ENCODE measurements around the gene CEBPZ. TPM values are rescaled to one million over a fixed set of nuclear protein-coding genes. Genes with fewer than 3 reads are reported as not detected.

Gene CEBPZ
- total and polyA plus RNA-seq, 2 of the 13 experiments (the other 11 are each of a cell fraction or from before 2014, with no cell fraction given) = 14.4 to 117 TPM

GRCh38 chr2:37196320-37197195, 34.8 kb downstream of the CEBPZ start, which contains the start of gene CEBPZOS (continued):
- TF ChIP-seq CEBPG (CRISPR knock-in tag; IDR thresholded peaks at IDR 0.05) (peak; percentile 43), SRY (CRISPR knock-in tag; IDR thresholded peaks at IDR 0.05) (peak; percentile 98), ATF4 (CRISPR knock-in tag; IDR thresholded peaks at IDR 0.05) (no peak), HNRNPLL (IDR thresholded peaks at IDR 0.05; ENCODE audit: low read depth, low read length, poor library complexity, severe bottlenecking) (peak; percentile 92), ZKSCAN5 (CRISPR knock-in tag; IDR thresholded peaks at IDR 0.05) (no peak), TFE3 (CRISPR knock-in tag; IDR thresholded peaks at IDR 0.05) (peak; percentile 75; the same call in 1 of the 2 replicates), TGIF2 (CRISPR knock-in tag; IDR thresholded peaks at IDR 0.05) (no peak; the same call in 1 of the 2 replicates), MXI1 (IDR thresholded peaks at IDR 0.05; ENCODE audit: borderline replicate concordance, low read depth, low read length) (peak; percentile 69; the same call in 1 of the 3 replicates), ZNF616 (CRISPR knock-in tag; IDR thresholded peaks at IDR 0.05; ENCODE audit: low read depth) (peak; percentile 92; the same call in 1 of the 2 replicates), RXRA (CRISPR knock-in tag; IDR thresholded peaks at IDR 0.05) (peak; percentile 79; the same call in 1 of the 2 replicates), TBX2 (CRISPR knock-in tag; IDR thresholded peaks at IDR 0.05; ENCODE audit: borderline replicate concordance) (peak; percentile 96), SRSF9 (IDR thresholded peaks at IDR 0.05; ENCODE audit: borderline replicate concordance, insufficient read depth, low read depth, low read length, poor library complexity, severe bottlenecking) (no peak), DNMT1 (CRISPR knock-in tag; IDR thresholded peaks at IDR 0.05) (peak; percentile 75), ZNF180 (CRISPR knock-in tag; IDR thresholded peaks at IDR 0.05; ENCODE audit: borderline replicate concordance, low read depth) (no peak), AKAP8 (CRISPR knock-in tag; IDR thresholded peaks at IDR 0.05) (peak; percentile 84), ZNF235 (CRISPR knock-in tag; IDR thresholded peaks at IDR 0.05; ENCODE audit: borderline replicate concordance) (peak; percentile 98; the same call in 1 of the 2 replicates), AGO1 (IDR thresholded peaks at IDR 0.05; ENCODE audit: low read depth, low read length, poor library complexity, severe bottlenecking) (peak; percentile 68), ZNF687 (CRISPR knock-in tag; IDR thresholded peaks at IDR 0.05) (peak; percentile 100), ZUFSP (CRISPR knock-in tag; IDR thresholded peaks at IDR 0.05; ENCODE audit: borderline replicate concordance) (peak; percentile 86; the same call in 1 of the 2 replicates), ZNF615 (CRISPR knock-in tag; IDR thresholded peaks at IDR 0.05; ENCODE audit: borderline replicate concordance) (peak; percentile 95; the same call in 1 of the 2 replicates)
